Panc1 (cell line): ENCODE results near the gene RSPH3.

Experiments used
- POLR2AphosphoS5 ChIP-seq: IDR thresholded peaks from 2 replicates; pipeline ENCODE4 v1.6.1; 2012; ENCODE audit warnings: mild to moderate bottlenecking, low read depth, low read length, moderate library complexity
- SIN3A ChIP-seq: IDR thresholded peaks from 2 replicates; pipeline ENCODE4 v1.6.1; 2012; ENCODE audit warnings: low read depth, mild to moderate bottlenecking, low read length, moderate library complexity, borderline replicate concordance; ENCODE audit not compliant: insufficient read depth
- TCF7L2 ChIP-seq: IDR thresholded peaks from 2 replicates; pipeline ENCODE4 v1.6.1; 2011; ENCODE audit warnings: mild to moderate bottlenecking, low read depth, low read length, inconsistent platforms
- TF ChIP-seq, protein P1 (sequence below): fragments of 450-650 bp; IDR thresholded peaks from 2 replicates; pipeline ENCODE4 v1.5.1; 2017; ENCODE audit warnings: mild to moderate bottlenecking
- TF ChIP-seq, protein P2 (sequence below), 2 experiments: IDR thresholded peaks; 2 replicates each; pipeline ENCODE4 v1.6.1; 2011 to 2012; ENCODE audit warnings: low read depth in 2 of 2, control low read depth in 1 of 2, low read length in 1 of 2, mild to moderate bottlenecking in 1 of 2, moderate library complexity in 1 of 2; ENCODE audit not compliant: insufficient read depth in 1 of 2

DNA sequence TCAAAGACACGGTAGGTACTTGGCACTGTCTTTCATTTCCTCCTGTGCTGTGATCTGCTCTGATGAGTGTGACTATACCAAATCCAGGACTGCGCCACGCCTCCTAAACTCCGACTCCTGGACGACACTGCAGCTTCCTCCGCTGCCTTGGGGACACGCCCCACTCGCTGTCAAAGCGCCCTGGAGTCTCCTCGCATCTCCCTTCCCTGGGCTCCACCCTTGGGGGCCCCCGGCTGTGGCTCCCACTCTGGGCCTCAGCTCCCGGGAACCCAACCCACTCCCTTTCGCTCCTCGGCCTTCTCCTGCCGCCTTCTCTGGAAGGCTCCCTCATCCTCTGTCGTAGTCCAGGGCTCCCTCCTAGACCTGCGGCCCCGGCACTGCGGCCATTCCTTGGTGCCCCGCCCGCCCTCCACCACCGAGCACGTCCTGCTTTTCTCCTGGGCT, 61.2 kb downstream of the RSPH3 start:
- TF ChIP-seq, protein P1, sequence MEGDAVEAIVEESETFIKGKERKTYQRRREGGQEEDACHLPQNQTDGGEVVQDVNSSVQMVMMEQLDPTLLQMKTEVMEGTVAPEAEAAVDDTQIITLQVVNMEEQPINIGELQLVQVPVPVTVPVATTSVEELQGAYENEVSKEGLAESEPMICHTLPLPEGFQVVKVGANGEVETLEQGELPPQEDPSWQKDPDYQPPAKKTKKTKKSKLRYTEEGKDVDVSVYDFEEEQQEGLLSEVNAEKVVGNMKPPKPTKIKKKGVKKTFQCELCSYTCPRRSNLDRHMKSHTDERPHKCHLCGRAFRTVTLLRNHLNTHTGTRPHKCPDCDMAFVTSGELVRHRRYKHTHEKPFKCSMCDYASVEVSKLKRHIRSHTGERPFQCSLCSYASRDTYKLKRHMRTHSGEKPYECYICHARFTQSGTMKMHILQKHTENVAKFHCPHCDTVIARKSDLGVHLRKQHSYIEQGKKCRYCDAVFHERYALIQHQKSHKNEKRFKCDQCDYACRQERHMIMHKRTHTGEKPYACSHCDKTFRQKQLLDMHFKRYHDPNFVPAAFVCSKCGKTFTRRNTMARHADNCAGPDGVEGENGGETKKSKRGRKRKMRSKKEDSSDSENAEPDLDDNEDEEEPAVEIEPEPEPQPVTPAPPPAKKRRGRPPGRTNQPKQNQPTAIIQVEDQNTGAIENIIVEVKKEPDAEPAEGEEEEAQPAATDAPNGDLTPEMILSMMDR: no peak
- TF ChIP-seq, protein P2, sequence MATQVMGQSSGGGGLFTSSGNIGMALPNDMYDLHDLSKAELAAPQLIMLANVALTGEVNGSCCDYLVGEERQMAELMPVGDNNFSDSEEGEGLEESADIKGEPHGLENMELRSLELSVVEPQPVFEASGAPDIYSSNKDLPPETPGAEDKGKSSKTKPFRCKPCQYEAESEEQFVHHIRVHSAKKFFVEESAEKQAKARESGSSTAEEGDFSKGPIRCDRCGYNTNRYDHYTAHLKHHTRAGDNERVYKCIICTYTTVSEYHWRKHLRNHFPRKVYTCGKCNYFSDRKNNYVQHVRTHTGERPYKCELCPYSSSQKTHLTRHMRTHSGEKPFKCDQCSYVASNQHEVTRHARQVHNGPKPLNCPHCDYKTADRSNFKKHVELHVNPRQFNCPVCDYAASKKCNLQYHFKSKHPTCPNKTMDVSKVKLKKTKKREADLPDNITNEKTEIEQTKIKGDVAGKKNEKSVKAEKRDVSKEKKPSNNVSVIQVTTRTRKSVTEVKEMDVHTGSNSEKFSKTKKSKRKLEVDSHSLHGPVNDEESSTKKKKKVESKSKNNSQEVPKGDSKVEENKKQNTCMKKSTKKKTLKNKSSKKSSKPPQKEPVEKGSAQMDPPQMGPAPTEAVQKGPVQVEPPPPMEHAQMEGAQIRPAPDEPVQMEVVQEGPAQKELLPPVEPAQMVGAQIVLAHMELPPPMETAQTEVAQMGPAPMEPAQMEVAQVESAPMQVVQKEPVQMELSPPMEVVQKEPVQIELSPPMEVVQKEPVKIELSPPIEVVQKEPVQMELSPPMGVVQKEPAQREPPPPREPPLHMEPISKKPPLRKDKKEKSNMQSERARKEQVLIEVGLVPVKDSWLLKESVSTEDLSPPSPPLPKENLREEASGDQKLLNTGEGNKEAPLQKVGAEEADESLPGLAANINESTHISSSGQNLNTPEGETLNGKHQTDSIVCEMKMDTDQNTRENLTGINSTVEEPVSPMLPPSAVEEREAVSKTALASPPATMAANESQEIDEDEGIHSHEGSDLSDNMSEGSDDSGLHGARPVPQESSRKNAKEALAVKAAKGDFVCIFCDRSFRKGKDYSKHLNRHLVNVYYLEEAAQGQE (IDR thresholded peaks at IDR 0.05; ENCODE audit: insufficient read depth in 1 of 2, low read depth in 2 of 2, low read length in 1 of 2): no peak
- no peak for TF ChIP-seq POLR2AphosphoS5
- no peak for TF ChIP-seq TCF7L2
- TF ChIP-seq SIN3A: no peak
